SU-DHL-6 (cell line): ENCODE data around the gene STXBP5.

Source experiments
- H2AFZ ChIP-seq: fragments of 200-600 bp; sonication (generic); 2 replicates; pipeline ENCODE4 v1.6.1; 2014; ENCODE audit warnings: low read depth, mild to moderate bottlenecking, moderate library complexity, mixed read lengths, antibody characterized with exemption, low read length; ENCODE audit not compliant: severe bottlenecking
- H3F3A ChIP-seq: fragments of 200-600 bp; shearing (Covaris generic); 2 replicates; pipeline ENCODE4 v1.6.0; 2016; ENCODE audit warnings: antibody characterized with exemption, mild to moderate bottlenecking; ENCODE audit not compliant: insufficient read depth
- H3K27ac ChIP-seq: fragments of 200-600 bp; sonication (generic); 2 replicates; pipeline ENCODE4 v1.5.1; 2016; ENCODE audit warnings: low read depth, mild to moderate bottlenecking, low read length, moderate library complexity, mixed read lengths
- H3K27me3 ChIP-seq: fragments of 200-600 bp; sonication (generic), shearing (Covaris generic); 2 replicates; pipeline ENCODE4 v1.6.0; 2014; ENCODE audit warnings: mild to moderate bottlenecking, low read length
- H3K36me3 ChIP-seq: fragments of 200-600 bp; sonication (generic); 2 replicates; pipeline ENCODE4 v1.6.1; 2014; ENCODE audit warnings: mild to moderate bottlenecking, low read length, mixed read lengths
- H3K4me2 ChIP-seq: fragments of 300-600, 200-600 bp; shearing (Covaris generic), sonication (generic); 2 replicates; pipeline ENCODE4 v1.6.0; 2014; ENCODE audit warnings: low read length, low read depth, mild to moderate bottlenecking; ENCODE audit not compliant: poor library complexity, severe bottlenecking
- H3K4me3 ChIP-seq: fragments of 200-600 bp; sonication (generic); 2 replicates; pipeline ENCODE4 v1.5.1; 2014; ENCODE audit warnings: antibody characterized with exemption, low read length, mild to moderate bottlenecking, mixed read lengths; ENCODE audit not compliant: insufficient read depth, poor library complexity, severe bottlenecking
- H3K79me2 ChIP-seq: fragments of 200-600 bp; sonication (generic); 2 replicates; pipeline ENCODE4 v1.6.1; 2014; ENCODE audit warnings: mild to moderate bottlenecking, low read length, moderate library complexity; ENCODE audit not compliant: insufficient read depth
- H3K9ac ChIP-seq: fragments of 200-600 bp; sonication (generic); 2 replicates; pipeline ENCODE4 v1.7.0; 2014; ENCODE audit warnings: mild to moderate bottlenecking, low read length
- H3K9me2 ChIP-seq: fragments of 200-600 bp; sonication (generic); replicated peaks from 2 replicates; pipeline ENCODE4 v1.6.1; 2014; ENCODE audit warnings: low read length; ENCODE audit not compliant: insufficient read depth
- H3K9me3 ChIP-seq: fragments of 200-600 bp; sonication (generic); 2 replicates; pipeline ENCODE4 v1.6.1; 2014; ENCODE audit warnings: low read length, mixed read lengths; ENCODE audit not compliant: insufficient read depth
- H4K20me1 ChIP-seq: fragments of 200-600 bp; sonication (generic); 2 replicates; pipeline ENCODE4 v1.6.1; 2014; ENCODE audit warnings: low read depth, mild to moderate bottlenecking, antibody characterized with exemption, low read length, moderate library complexity, mixed read lengths
- EZH2phosphoT487 ChIP-seq: fragments of 200-600 bp; sonication (generic), shearing (Covaris generic); conservative IDR thresholded peaks from 2 replicates; pipeline ENCODE4 v1.6.1; 2018; ENCODE audit warnings: mild to moderate bottlenecking, antibody characterized with exemption, low read length, moderate library complexity, mixed read lengths
- TF ChIP-seq, protein P1 (sequence below): fragments of 200-600 bp; sonication (generic); IDR thresholded peaks from one replicate; pipeline ENCODE4 v1.5.1; 2017; ENCODE audit warnings: antibody characterized with exemption, mild to moderate bottlenecking, low read length, moderate library complexity; ENCODE audit not compliant: insufficient read depth, poor library complexity, severe bottlenecking

Gene STXBP5

DNA sequence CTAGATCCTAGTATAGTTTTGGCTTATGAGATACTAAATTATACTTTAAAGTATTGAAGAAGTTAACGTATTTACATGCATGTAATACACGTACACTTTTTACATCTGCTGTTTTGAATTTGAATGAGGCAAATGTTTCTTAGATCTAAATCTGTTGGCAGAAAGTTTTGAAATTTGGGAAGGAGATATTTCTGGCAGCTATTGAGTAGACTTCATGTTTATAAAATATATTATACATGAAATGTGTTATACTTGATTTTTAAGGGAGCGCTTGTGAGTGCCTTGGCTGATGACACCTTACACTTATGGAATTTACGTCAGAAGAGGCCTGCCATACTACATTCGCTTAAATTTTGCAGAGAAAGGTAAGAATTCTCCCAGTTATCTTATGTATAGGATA lies 34.7 kb downstream of the STXBP5 start:
- H3F3A ChIP-seq, result no peaks in the 10 kb centered on the region
- H3K79me2 ChIP-seq, result no peaks in the 10 kb centered on the region
- H3K36me3 ChIP-seq, result peaks cover 2% of the 10 kb centered on the region; the same call in 1 of the 2 replicates
- H3K4me2 ChIP-seq, result no peak overlapping the region
- H4K20me1 ChIP-seq, result no peaks in the 10 kb centered on the region
- TF ChIP-seq, protein P1, sequence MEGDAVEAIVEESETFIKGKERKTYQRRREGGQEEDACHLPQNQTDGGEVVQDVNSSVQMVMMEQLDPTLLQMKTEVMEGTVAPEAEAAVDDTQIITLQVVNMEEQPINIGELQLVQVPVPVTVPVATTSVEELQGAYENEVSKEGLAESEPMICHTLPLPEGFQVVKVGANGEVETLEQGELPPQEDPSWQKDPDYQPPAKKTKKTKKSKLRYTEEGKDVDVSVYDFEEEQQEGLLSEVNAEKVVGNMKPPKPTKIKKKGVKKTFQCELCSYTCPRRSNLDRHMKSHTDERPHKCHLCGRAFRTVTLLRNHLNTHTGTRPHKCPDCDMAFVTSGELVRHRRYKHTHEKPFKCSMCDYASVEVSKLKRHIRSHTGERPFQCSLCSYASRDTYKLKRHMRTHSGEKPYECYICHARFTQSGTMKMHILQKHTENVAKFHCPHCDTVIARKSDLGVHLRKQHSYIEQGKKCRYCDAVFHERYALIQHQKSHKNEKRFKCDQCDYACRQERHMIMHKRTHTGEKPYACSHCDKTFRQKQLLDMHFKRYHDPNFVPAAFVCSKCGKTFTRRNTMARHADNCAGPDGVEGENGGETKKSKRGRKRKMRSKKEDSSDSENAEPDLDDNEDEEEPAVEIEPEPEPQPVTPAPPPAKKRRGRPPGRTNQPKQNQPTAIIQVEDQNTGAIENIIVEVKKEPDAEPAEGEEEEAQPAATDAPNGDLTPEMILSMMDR, result no peak
- TF ChIP-seq EZH2phosphoT487, result no peak
- no peaks in the 10 kb centered on the region for H3K9me3 ChIP-seq
- no peak overlapping the region for H3K27ac ChIP-seq
- H3K9me2 ChIP-seq, result no peaks in the 10 kb centered on the region
- no peaks in the 10 kb centered on the region for H3K27me3 ChIP-seq
- no peak overlapping the region for H3K9ac ChIP-seq
- H2AFZ ChIP-seq, result no peak overlapping the region
- H3K4me3 ChIP-seq, result no peak overlapping the region

DNA sequence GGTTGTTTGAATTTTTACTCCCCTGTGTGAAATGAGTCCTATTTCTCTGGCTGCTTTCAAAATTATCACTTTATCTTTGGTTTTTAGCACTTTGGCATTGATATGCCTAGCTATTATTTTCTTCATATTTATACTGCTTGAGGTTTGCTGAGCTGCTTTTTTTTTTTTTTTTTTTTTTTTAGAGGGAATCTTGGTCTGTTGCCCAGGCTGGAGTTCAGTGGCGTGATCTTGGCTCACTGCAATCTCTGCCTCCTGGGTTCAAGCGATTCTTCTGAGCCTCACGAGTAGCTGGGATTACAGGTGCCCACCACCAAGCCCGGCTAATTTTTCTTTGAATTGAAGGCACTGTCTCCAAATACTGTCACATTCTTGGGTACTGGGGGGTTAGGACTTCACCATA lies 40.6 kb downstream of the STXBP5 start:
- no peak overlapping the region for H3K4me3 ChIP-seq
- H3K27ac ChIP-seq, result no peak overlapping the region
- no peak overlapping the region for H3K9ac ChIP-seq
- H3K9me3 ChIP-seq, result no peaks in the 10 kb centered on the region
- TF ChIP-seq, protein P1, result no peak
- TF ChIP-seq EZH2phosphoT487, result no peak
- no peaks in the 10 kb centered on the region for H4K20me1 ChIP-seq
- no peaks in the 10 kb centered on the region for H3K79me2 ChIP-seq
- H3K4me2 ChIP-seq, result no peak overlapping the region
- H3K27me3 ChIP-seq, result no peaks in the 10 kb centered on the region
- no peak overlapping the region for H2AFZ ChIP-seq
- no peaks in the 10 kb centered on the region for H3K9me2 ChIP-seq
- 0 out of 2 replicates have a peak, but pooled peaks cover 5% of the 10 kb centered on the region for H3K36me3 ChIP-seq
- no peaks in the 10 kb centered on the region for H3F3A ChIP-seq

DNA sequence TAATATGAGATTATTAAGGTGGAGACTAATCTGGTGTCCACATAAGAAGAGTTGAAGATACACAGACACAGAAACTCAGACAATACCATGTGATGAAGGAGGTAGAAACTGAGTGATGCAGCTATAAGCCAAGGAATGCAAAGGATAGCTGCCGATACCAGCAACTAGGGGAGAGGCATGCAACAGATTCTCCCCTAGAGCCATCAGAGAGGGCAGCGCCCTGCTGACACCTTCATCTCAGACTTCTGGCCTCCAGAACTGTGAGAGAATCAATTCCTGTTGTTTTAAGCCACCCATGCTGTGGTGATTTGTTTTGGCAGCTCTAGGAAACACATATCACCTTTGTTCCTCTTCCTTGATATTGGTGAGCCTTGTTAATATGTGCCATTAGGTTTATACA lies 41.5 kb downstream of the STXBP5 start:
- Histone ChIP-seq H3K4me3 (no peak overlapping the region), H3K36me3 (0 out of 2 replicates have a peak, but pooled peaks cover 5% of the 10 kb centered on the region), H3K79me2 (no peaks in the 10 kb centered on the region), H3K9ac (no peak overlapping the region), H3K4me2 (no peak overlapping the region), H4K20me1 (no peaks in the 10 kb centered on the region), H3F3A (no peaks in the 10 kb centered on the region), H3K27ac (no peak overlapping the region), H2AFZ (no peak overlapping the region), H3K27me3 (no peaks in the 10 kb centered on the region), H3K9me2 (no peaks in the 10 kb centered on the region), H3K9me3 (no peaks in the 10 kb centered on the region)
- no peak for TF ChIP-seq EZH2phosphoT487
- TF ChIP-seq, protein P1, result no peak
